PFSK-1 (cell line): ENCODE results near the gene NDRG3.

Experiments used
- FOXP2 ChIP-seq: optimal IDR thresholded peaks from 2 replicates; pipeline ENCODE3; 2011; ENCODE audit warnings: borderline replicate concordance, control low read depth, inconsistent platforms; ENCODE audit not compliant: insufficient read depth; ENCODE audit errors: extremely low read length, extremely low read depth
- POLR2AphosphoS5 ChIP-seq: IDR thresholded peaks from 2 replicates; pipeline ENCODE4 v1.6.1; 2012; ENCODE audit warnings: low read depth, mild to moderate bottlenecking, control low read depth, low read length, moderate library complexity
- SIN3A ChIP-seq: IDR thresholded peaks from 2 replicates; pipeline ENCODE4 v1.6.1; 2012; ENCODE audit warnings: mild to moderate bottlenecking, low read length, moderate library complexity, borderline replicate concordance; ENCODE audit not compliant: insufficient read depth
- TAF1 ChIP-seq: IDR thresholded peaks from 2 replicates; pipeline ENCODE4 v1.6.1; 2012; ENCODE audit warnings: low read length, control low read depth, borderline replicate concordance; ENCODE audit not compliant: insufficient read depth
- TF ChIP-seq, protein P1 (sequence below), 2 experiments: IDR thresholded peaks; 2 replicates each; pipeline versions ENCODE4 v1.6.1 to v1.8.0; 2011 to 2012; ENCODE audit warnings: low read depth in 2 of 2, low read length in 2 of 2, control low read depth in 1 of 2, inconsistent platforms in 1 of 2, mild to moderate bottlenecking in 1 of 2, moderate library complexity in 1 of 2; ENCODE audit not compliant: insufficient read depth in 1 of 2

NDRG3 gene

DNA sequence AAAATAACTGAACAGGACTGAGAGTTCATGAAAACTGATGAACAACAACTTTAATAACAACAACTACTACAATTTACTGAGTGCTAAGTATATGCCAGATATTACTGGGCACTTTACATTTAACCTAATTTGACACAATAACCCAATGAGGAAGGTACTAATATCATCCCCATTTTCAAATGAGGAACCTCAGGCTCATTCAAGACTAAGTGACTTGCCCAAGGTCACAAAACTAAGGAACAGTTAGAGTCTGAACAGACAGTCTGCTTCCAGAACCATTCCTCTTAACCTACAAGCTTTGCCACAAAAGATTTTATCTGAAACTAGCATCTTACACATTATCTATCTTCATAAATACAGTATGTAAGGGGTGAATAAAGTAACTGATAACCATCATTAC is 10.6 kb upstream of the NDRG3 start:
- TF ChIP-seq, protein P1, sequence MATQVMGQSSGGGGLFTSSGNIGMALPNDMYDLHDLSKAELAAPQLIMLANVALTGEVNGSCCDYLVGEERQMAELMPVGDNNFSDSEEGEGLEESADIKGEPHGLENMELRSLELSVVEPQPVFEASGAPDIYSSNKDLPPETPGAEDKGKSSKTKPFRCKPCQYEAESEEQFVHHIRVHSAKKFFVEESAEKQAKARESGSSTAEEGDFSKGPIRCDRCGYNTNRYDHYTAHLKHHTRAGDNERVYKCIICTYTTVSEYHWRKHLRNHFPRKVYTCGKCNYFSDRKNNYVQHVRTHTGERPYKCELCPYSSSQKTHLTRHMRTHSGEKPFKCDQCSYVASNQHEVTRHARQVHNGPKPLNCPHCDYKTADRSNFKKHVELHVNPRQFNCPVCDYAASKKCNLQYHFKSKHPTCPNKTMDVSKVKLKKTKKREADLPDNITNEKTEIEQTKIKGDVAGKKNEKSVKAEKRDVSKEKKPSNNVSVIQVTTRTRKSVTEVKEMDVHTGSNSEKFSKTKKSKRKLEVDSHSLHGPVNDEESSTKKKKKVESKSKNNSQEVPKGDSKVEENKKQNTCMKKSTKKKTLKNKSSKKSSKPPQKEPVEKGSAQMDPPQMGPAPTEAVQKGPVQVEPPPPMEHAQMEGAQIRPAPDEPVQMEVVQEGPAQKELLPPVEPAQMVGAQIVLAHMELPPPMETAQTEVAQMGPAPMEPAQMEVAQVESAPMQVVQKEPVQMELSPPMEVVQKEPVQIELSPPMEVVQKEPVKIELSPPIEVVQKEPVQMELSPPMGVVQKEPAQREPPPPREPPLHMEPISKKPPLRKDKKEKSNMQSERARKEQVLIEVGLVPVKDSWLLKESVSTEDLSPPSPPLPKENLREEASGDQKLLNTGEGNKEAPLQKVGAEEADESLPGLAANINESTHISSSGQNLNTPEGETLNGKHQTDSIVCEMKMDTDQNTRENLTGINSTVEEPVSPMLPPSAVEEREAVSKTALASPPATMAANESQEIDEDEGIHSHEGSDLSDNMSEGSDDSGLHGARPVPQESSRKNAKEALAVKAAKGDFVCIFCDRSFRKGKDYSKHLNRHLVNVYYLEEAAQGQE (IDR thresholded peaks at IDR 0.05; ENCODE audit: insufficient read depth in 1 of 2, low read depth in 2 of 2, low read length in 2 of 2), result no peak
- TF ChIP-seq TAF1 (no peak), POLR2AphosphoS5 (no peak), FOXP2 (no peak), SIN3A (no peak)

DNA sequence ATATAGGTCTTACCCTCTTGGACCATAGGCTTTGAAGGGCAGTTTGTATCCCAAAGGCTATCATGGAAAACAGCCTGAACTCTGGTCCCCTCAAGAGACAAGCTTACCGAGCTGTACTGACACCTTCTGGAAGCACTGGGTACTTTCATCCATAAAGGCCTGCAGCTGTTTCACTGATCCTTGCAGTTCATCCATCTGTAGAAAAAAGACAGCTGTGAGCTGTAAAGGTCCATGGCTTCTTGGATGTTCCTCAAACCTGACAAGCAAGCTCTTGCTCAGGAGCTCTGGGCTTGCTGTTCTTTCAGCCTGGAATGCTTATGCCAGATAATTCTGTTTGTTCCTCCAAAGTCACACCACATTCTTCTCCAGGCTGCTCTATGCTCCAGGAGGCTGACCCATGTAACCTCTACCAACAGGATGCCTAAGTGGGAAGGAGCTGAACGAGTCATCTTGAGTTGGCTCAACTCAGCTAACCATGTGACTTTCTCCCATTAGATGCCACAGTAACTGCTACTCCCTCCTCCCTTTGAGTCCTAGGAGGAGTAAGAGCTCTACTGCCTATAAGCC is 8.8 kb upstream of the NDRG3 start:
- TF ChIP-seq, protein P1 (IDR thresholded peaks at IDR 0.05; ENCODE audit: insufficient read depth in 1 of 2, low read depth in 2 of 2, low read length in 2 of 2), result no peak
- TF ChIP-seq POLR2AphosphoS5 (no peak), FOXP2 (no peak), SIN3A (no peak), TAF1 (no peak)

DNA sequence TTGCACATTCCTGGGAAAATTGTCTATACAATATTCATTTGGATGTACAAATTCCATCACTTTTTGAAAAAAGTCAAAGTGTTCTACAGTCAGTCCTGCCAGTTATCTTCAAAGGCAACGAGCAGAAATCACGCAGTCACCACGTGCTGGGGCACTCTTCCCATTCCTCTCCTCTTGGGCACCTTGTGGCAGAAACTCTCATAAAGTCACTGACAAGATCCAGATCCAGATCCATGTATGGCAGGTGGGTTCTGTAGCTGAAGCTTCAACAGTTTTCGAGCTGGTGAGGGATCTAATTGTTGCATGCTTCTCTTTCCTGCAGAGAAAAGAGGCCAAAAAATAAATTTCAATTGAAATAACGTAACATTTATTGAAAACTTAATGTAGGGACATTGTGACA is 6.7 kb upstream of the NDRG3 start:
- TF ChIP-seq FOXP2 (no peak), POLR2AphosphoS5 (no peak), TAF1 (no peak), SIN3A (no peak)
- TF ChIP-seq, protein P1 (IDR thresholded peaks at IDR 0.05; ENCODE audit: insufficient read depth in 1 of 2, low read depth in 2 of 2, low read length in 2 of 2), result no peak

DNA sequence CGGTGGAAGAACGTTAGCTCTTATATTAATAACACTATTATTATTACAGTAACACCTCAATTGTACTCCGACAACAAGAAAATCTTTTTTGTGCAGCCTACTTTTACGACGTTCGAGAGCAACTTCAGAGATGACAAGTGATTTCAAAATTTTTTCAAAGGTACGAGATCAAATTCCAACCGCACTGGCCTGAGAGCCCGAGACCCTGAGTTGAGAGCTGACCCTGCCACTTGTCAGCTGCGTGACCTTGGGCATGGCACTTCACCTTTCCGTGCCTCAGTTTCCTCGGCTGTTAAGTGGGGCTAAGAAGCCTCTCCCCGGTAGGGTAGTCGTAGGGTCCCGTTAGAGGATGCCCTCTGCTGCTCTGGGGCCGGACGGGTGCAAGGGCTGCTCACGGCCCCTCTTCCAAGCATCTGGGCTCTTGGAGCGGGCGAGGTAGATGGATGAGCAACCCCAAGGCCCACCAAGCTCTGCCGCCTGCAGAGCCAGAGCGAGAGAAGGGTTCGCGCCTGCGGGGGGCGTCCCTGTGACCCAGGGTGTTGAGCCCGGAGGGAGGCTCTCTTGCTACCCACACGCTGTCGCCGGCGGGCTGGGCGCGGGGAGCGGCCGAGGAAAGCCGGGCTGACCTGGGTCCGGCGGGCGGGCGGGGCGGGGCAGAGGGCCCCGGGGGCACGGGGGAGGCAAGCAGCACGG is 510 bp downstream of the NDRG3 start:
- TF ChIP-seq TAF1 (no peak), SIN3A (no peak), POLR2AphosphoS5 (no peak), FOXP2 (no peak)
- TF ChIP-seq, protein P1 (IDR thresholded peaks at IDR 0.05; ENCODE audit: insufficient read depth in 1 of 2, low read depth in 2 of 2, low read length in 2 of 2), result no peak
